Measurements from ENCODE around the gene CHURC1. TPM values are rescaled to one million over a fixed set of nuclear protein-coding genes. Genes with fewer than 3 reads are reported as not detected.
A peak's percentile ranks its signal among the peaks of the same experiment; 100 is the strongest.

The CHURC1 gene
- total RNA-seq, 1 donor from 2014 or later = 44.4 TPM

DNA sequence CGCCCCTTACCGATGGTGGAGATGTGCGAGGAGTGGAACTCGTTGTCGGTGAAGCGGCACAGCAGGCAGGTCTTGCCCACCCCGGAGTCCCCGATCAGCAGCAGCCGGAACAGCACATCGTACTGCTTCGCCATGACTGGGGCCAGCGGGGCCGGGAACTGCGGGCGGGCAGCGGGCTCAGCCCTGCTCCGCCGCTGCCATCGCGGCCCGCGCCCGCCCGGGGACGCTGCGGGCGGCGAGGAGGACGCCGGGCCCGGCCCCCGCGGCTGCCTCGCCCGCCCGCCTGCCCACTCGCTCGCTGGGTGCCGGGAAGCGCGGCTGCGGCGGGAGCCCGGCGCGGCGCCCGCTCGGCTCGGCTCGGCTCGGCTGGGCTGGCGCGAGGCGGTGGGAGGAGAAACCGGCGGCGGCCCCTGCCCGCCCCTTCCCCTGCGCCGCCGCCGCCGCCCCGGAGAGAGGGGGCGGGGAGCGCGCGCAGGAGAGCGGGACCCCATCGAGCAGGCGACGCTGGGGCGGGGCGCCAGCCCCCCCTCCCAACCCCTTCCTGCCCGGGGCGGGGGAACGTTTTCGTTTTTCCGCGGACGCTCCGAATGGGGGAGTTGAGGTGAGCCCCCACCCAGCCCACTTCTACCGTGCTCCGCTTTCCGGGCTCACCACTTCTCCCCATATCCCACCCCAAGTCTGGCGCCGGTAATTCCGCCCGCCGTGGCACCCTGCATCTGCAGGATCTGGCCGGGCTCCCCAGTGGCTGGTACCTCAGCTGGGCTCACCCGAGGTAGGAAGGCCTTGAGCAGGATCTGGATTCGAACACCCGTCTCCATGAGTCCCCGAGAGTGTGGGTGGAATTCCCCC is 57.9 kb downstream of the CHURC1 start, which contains the start of gene RAB15:
Gene RAB15 (minus strand): TSS at position 394 of the 849 bp plus-strand sequence. CDS start 260 bp downstream, at position 134.
- H3K4me1 Mint-ChIP-seq (ENCODE audit: low read depth) = peaks cover 3% of the 10 kb centered on the region
- peak; percentile 19 for DNase-seq (ENCODE audit: low spot score)

DNA sequence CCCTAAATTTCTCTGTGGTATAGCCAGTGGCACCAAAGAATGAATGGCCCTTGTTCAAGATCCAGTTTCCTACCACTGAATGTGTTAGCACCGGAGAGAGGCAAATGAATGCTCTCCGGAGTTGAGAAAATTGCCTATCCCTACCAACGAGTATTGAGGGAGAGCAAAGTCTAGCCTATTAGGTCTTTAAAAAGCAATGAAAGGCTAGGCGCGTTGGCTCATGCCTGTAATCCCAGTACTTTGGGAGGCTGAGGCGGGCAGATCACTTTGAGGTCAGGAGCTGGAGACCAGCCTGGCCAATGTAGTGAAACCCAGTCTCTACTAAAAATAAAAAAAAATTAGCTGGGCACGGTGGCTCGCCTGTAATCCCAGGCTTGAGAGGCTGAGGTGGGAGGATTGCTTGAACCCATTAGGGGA is 58.8 kb downstream of the CHURC1 start:
- Mint-ChIP-seq H3K4me1 (ENCODE audit: low read depth) (peaks cover 3% of the 10 kb centered on the region), H3K27me3 (ENCODE audit: low read depth) (peaks cover 12% of the 10 kb centered on the region), H3K36me3 (ENCODE audit: low read depth) (no peaks in the 10 kb centered on the region), H3K4me3 (ENCODE audit: low read depth) (peak overlapping the region; percentile 79), H3K9me3 (no peaks in the 10 kb centered on the region), H3K27ac (no peak overlapping the region)
- intact Hi-C loops (cut with micrococcal nuclease) = no loop called here
- no peak for DNase-seq (ENCODE audit: low spot score)

More for the DNA sequence above, 57.9 kb downstream of the CHURC1 start, which contains the start of gene RAB15:
- H3K36me3 Mint-ChIP-seq (ENCODE audit: low read depth) = no peaks in the 10 kb centered on the region
- H3K27ac Mint-ChIP-seq = no peak within 1 kb of the TSS
- intact Hi-C loops (cut with micrococcal nuclease) = no loop called here
- H3K27me3 Mint-ChIP-seq (ENCODE audit: low read depth) = peaks cover 12% of the 10 kb centered on the region
- peak within 1 kb of the TSS; percentile 79 for H3K4me3 Mint-ChIP-seq (ENCODE audit: low read depth)
- H3K9me3 Mint-ChIP-seq = no peaks in the 10 kb centered on the region

DNA sequence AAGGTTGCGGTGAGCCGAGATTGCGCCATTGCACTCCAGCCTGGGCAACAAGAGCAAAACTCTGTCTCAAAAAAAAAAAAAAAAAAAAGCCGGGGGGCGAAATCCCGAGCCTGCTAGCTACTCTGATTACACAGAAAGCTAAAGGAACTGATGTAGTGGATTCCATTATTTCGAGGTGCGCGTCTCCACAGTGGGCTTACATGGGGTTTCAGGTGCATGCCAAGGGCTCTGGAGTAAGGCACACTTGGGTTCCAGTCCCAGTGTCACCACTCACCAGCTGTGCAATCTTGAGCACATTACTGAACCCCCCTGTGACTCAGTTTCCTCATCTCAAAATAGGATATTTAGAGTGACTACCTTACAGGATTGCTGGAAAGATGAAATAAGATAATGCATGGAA is 59.6 kb downstream of the CHURC1 start:
- Mint-ChIP-seq H3K27me3 (ENCODE audit: low read depth) (peaks cover 17% of the 10 kb centered on the region), H3K4me1 (ENCODE audit: low read depth) (peaks cover 3% of the 10 kb centered on the region), H3K4me3 (ENCODE audit: low read depth) (no peak overlapping the region), H3K36me3 (ENCODE audit: low read depth) (no peaks in the 10 kb centered on the region), H3K27ac (no peak overlapping the region), H3K9me3 (no peaks in the 10 kb centered on the region)
- intact Hi-C loops (cut with micrococcal nuclease) = no loop called here
- DNase-seq (ENCODE audit: low spot score) = no peak

DNA sequence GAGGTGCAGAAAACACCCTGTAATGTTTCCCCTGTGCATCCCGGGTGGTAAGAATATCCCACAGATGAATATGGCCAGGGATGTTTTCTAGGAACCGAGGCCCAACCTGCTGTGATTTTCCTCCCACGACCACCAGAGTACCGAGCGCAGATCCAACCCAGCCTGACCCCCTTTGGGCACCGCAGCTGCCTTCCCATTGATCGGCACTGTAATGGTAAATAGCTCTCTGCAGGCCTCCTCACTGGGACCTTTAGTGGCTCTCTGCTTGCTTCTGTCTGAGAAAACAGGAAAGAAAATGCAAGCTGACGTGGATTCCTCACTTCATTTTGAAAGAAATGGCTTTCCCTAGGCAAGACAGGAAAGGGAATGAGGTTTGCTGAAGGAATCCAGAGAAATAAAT is 60.3 kb downstream of the CHURC1 start:
- intact Hi-C loops (cut with micrococcal nuclease) = no loop called here

DNA sequence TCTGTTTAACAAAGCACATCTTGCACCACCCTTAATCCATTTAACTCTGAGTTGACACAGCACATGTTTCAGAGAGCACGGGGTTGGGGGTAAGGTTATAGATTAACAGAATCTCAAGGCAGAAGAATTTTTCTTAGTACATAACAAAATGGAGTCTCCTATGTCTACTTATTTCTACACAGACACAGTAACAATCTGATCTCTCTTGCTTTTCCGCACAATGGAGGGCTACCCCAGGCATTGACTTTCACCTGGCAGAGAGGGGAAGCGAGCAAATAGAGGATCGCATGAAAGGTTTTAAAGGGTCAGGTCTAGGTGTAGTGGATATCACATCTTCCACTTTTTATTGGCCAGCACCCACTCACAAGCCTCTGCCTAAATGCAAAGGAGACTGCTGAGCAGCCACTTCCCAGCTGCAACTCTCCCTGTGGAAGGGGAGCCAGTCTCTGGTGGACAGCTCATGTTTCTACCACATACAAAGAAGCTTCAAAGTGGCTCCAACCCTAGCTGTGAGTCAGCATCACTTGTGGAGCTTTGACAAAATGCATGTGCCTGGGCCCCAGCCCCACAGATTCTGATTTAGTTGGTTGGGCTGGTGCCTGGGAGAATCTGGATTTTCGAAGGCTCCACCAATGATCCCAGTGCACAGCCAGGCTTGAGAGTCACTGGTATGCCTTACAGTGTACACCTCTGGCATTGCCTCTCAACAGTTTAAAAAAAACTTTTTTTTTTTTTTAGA is 65.2 kb downstream of the CHURC1 start:
- H3K27ac Mint-ChIP-seq = no peak overlapping the region
- H3K9me3 Mint-ChIP-seq = no peaks in the 10 kb centered on the region
- peaks cover 29% of the 10 kb centered on the region for H3K27me3 Mint-ChIP-seq (ENCODE audit: low read depth)
- intact Hi-C loops (cut with micrococcal nuclease) = no loop called here
- DNase-seq (ENCODE audit: low spot score) = no peak
- H3K36me3 Mint-ChIP-seq (ENCODE audit: low read depth) = no peaks in the 10 kb centered on the region
- H3K4me1 Mint-ChIP-seq (ENCODE audit: low read depth) = peaks cover 12% of the 10 kb centered on the region
- no peak overlapping the region for H3K4me3 Mint-ChIP-seq (ENCODE audit: low read depth)

More for the DNA sequence above, 60.3 kb downstream of the CHURC1 start:
- peaks cover 19% of the 10 kb centered on the region for H3K27me3 Mint-ChIP-seq (ENCODE audit: low read depth)
- H3K4me3 Mint-ChIP-seq (ENCODE audit: low read depth) = no peak overlapping the region
- DNase-seq (ENCODE audit: low spot score) = no peak
- H3K36me3 Mint-ChIP-seq (ENCODE audit: low read depth) = no peaks in the 10 kb centered on the region
- no peaks in the 10 kb centered on the region for H3K9me3 Mint-ChIP-seq
- peaks cover 3% of the 10 kb centered on the region for H3K4me1 Mint-ChIP-seq (ENCODE audit: low read depth)
- H3K27ac Mint-ChIP-seq = no peak overlapping the region

DNA sequence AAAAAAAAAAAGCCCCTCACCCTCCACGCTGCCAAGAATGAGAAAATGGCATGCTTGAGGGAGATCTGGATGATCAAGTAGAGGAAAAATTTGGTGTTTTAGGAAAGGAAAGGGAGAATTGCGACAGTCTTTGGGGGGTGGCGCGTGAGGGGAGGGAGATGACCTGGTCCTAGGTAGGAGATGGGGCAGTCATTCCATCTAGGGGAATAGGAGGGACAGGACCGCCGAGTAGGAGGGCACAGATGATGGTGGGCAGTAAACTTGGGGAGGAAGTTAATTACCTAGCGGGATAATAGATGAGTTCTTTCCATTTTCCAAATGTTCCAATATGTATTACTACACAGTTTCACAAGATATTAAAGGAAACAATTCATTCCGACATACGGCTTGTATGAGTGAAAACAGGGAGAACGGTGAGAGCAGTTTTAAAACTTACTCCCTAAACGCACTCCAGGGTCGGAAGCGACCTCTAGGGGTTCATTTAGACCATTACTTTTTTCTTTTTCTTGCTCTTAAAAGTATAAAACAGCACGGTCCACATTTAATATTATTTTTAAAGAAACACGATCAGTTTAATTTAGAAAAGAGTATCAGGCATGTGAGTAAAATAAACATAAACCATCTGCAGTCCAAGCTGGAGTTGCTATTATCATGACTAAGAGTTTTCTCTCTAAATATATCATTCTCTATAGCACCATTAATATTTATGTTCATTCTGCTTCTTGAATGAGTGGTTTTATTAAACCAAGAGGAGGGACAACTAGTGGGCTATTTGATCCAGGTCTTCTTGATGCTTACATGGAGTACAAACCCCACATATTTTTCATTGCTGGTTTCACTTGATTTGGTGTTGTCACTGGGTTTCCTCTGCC is 69.4 kb downstream of the CHURC1 start:
- intact Hi-C loops (cut with micrococcal nuclease) = loop anchor here (1.0 kb wide), 1 partner anchor 160 kb away; no protein-coding TSS in a partner anchor
- peak overlapping the region; percentile 60 for H3K4me3 Mint-ChIP-seq (ENCODE audit: low read depth)
- H3K36me3 Mint-ChIP-seq (ENCODE audit: low read depth) = peaks cover under 1% of the 10 kb centered on the region
- H3K9me3 Mint-ChIP-seq = no peaks in the 10 kb centered on the region
- H3K27ac Mint-ChIP-seq = no peak overlapping the region
- H3K4me1 Mint-ChIP-seq (ENCODE audit: low read depth) = peaks cover 21% of the 10 kb centered on the region
- H3K27me3 Mint-ChIP-seq (ENCODE audit: low read depth) = peaks cover 27% of the 10 kb centered on the region
- no peak for DNase-seq (ENCODE audit: low spot score)

Other genes starting within 250 kb of the CHURC1 start
- 1.0 and 1.9 TPM in 2 replicates for gene PLEKHG3, start 210.0 kb upstream of the CHURC1 start, total RNA-seq
- gene SPTB, start 34.5 kb upstream of the CHURC1 start, total RNA-seq = 0.02 and 0.05 TPM in 2 replicates
- gene GPX2, start 28.3 kb downstream of the CHURC1 start, total RNA-seq = not detected in 2 replicates
- 4.7 and 4.8 TPM in 2 replicates for gene RAB15, start 57.9 kb downstream of the CHURC1 start, total RNA-seq
- 14.8 and 17.5 TPM in 2 replicates for gene FNTB, start 72.4 kb downstream of the CHURC1 start, total RNA-seq
- gene MAX, start 188.1 kb downstream of the CHURC1 start, total RNA-seq = 113 and 115 TPM in 2 replicates